ENCODE measurements around the gene PRLHR.
"Not testable (repeated sequence)": the region's sequence is repeated elsewhere in the genome, so short reads cannot be mapped to it uniquely, and the experiment has no call there.

PRLHR gene

GRCh38 chr10:118595598-118596425, at the start of gene PRLHR:
Gene PRLHR, minus strand, starts transcription at chr10:118595648. Its CDS starts 404 bp downstream, at chr10:118595244.
- Mint-ChIP-seq H3K9me3 (peaks cover 6% of the 10 kb centered on the region), H3K27me3 (ENCODE audit: low read depth) (peaks cover 47% of the 10 kb centered on the region), H3K4me1 (ENCODE audit: low read depth) (peaks cover 2% of the 10 kb centered on the region), H3K4me3 (no peak within 1 kb of the TSS), H3K27ac (no peak within 1 kb of the TSS), H3K36me3 (ENCODE audit: low read depth) (peaks cover 3% of the 10 kb centered on the region)
- no peak for DNase-seq (ENCODE audit: low spot score)

GRCh38 chr10:118642228-118642627, 46.8 kb upstream of the PRLHR start:
- Mint-ChIP-seq H3K4me3 (no peak overlapping the region), H3K4me1 (ENCODE audit: low read depth) (no peaks in the 10 kb centered on the region), H3K27me3 (ENCODE audit: low read depth) (peaks cover 5% of the 10 kb centered on the region)

GRCh38 chr10:118638680-118639079, 43.2 kb upstream of the PRLHR start:
- DNase-seq (ENCODE audit: low spot score): no peak
- no peaks in the 10 kb centered on the region for H3K36me3 Mint-ChIP-seq (ENCODE audit: low read depth)
- H3K4me3 Mint-ChIP-seq: no peak overlapping the region
- H3K4me1 Mint-ChIP-seq (ENCODE audit: low read depth): no peaks in the 10 kb centered on the region
- peaks cover 4% of the 10 kb centered on the region for H3K27me3 Mint-ChIP-seq (ENCODE audit: low read depth)
- no peaks in the 10 kb centered on the region for H3K9me3 Mint-ChIP-seq
- H3K27ac Mint-ChIP-seq: no peak overlapping the region

More at GRCh38 chr10:118642228-118642627, 46.8 kb upstream of the PRLHR start:
- no peaks in the 10 kb centered on the region for H3K9me3 Mint-ChIP-seq
- no peaks in the 10 kb centered on the region for H3K36me3 Mint-ChIP-seq (ENCODE audit: low read depth)
- H3K27ac Mint-ChIP-seq: no peak overlapping the region
- no peak for DNase-seq (ENCODE audit: low spot score)

- Mint-ChIP-seq H3K27ac (no peak overlapping the region), H3K36me3 (ENCODE audit: low read depth) (no peaks in the 10 kb centered on the region), H3K27me3 (ENCODE audit: low read depth) (peaks cover 2% of the 10 kb centered on the region), H3K4me3 (no peak overlapping the region), H3K9me3 (no peaks in the 10 kb centered on the region), H3K4me1 (ENCODE audit: low read depth) (no peaks in the 10 kb centered on the region)
- no peak for DNase-seq (ENCODE audit: low spot score)
These were observed 40.4 kb upstream of the PRLHR start for GRCh38 chr10:118635674-118636402.

- DNase-seq (ENCODE audit: low spot score): no peak
- peaks cover 4% of the 10 kb centered on the region for H3K27me3 Mint-ChIP-seq (ENCODE audit: low read depth)
- H3K4me3 Mint-ChIP-seq: no peak overlapping the region
- no peaks in the 10 kb centered on the region for H3K4me1 Mint-ChIP-seq (ENCODE audit: low read depth)
- no peaks in the 10 kb centered on the region for H3K9me3 Mint-ChIP-seq
- no peak overlapping the region for H3K27ac Mint-ChIP-seq
- H3K36me3 Mint-ChIP-seq (ENCODE audit: low read depth): no peaks in the 10 kb centered on the region
These were observed 38.3 kb upstream of the PRLHR start for GRCh38 chr10:118633786-118634185.

GRCh38 chr10:118629211-118629610, 33.8 kb upstream of the PRLHR start:
- Mint-ChIP-seq H3K27ac (no peak overlapping the region), H3K9me3 (no peaks in the 10 kb centered on the region), H3K36me3 (ENCODE audit: low read depth) (no peaks in the 10 kb centered on the region), H3K27me3 (ENCODE audit: low read depth) (peaks cover 8% of the 10 kb centered on the region), H3K4me3 (no peak overlapping the region), H3K4me1 (ENCODE audit: low read depth) (no peaks in the 10 kb centered on the region)
- DNase-seq (ENCODE audit: low spot score): no peak

GRCh38 chr10:118628397-118628796, 32.9 kb upstream of the PRLHR start:
- H3K4me1 Mint-ChIP-seq (ENCODE audit: low read depth): no peaks in the 10 kb centered on the region
- H3K9me3 Mint-ChIP-seq: no peaks in the 10 kb centered on the region
- no peak for DNase-seq (ENCODE audit: low spot score)
- no peaks in the 10 kb centered on the region for H3K36me3 Mint-ChIP-seq (ENCODE audit: low read depth)
- H3K4me3 Mint-ChIP-seq: no peak overlapping the region
- H3K27me3 Mint-ChIP-seq (ENCODE audit: low read depth): peaks cover 8% of the 10 kb centered on the region
- no peak overlapping the region for H3K27ac Mint-ChIP-seq

GRCh38 chr10:118626953-118627352, 31.5 kb upstream of the PRLHR start:
- no peaks in the 10 kb centered on the region for H3K4me1 Mint-ChIP-seq (ENCODE audit: low read depth)
- no peak overlapping the region for H3K4me3 Mint-ChIP-seq
- H3K9me3 Mint-ChIP-seq: no peaks in the 10 kb centered on the region
- H3K27ac Mint-ChIP-seq: no peak overlapping the region
- peaks cover 9% of the 10 kb centered on the region for H3K27me3 Mint-ChIP-seq (ENCODE audit: low read depth)
- no peak for DNase-seq (ENCODE audit: low spot score)
- no peaks in the 10 kb centered on the region for H3K36me3 Mint-ChIP-seq (ENCODE audit: low read depth)

GRCh38 chr10:118625504-118625903, 30.1 kb upstream of the PRLHR start:
- H3K27me3 Mint-ChIP-seq (ENCODE audit: low read depth): peaks cover 11% of the 10 kb centered on the region
- H3K36me3 Mint-ChIP-seq (ENCODE audit: low read depth): no peaks in the 10 kb centered on the region
- H3K27ac Mint-ChIP-seq: no peak overlapping the region
- H3K9me3 Mint-ChIP-seq: no peaks in the 10 kb centered on the region
- DNase-seq (ENCODE audit: low spot score): no peak
- no peak overlapping the region for H3K4me3 Mint-ChIP-seq
- peaks cover 2% of the 10 kb centered on the region for H3K4me1 Mint-ChIP-seq (ENCODE audit: low read depth)

GRCh38 chr10:118624747-118625146, 29.3 kb upstream of the PRLHR start:
- Mint-ChIP-seq H3K4me3 (no peak overlapping the region), H3K9me3 (no peaks in the 10 kb centered on the region), H3K27ac (no peak overlapping the region), H3K36me3 (ENCODE audit: low read depth) (no peaks in the 10 kb centered on the region), H3K27me3 (ENCODE audit: low read depth) (peaks cover 9% of the 10 kb centered on the region), H3K4me1 (ENCODE audit: low read depth) (peaks cover 2% of the 10 kb centered on the region)
- DNase-seq (ENCODE audit: low spot score): no peak

- peaks cover 9% of the 10 kb centered on the region for H3K27me3 Mint-ChIP-seq (ENCODE audit: low read depth)
- peaks cover 2% of the 10 kb centered on the region for H3K4me1 Mint-ChIP-seq (ENCODE audit: low read depth)
- no peaks in the 10 kb centered on the region for H3K36me3 Mint-ChIP-seq (ENCODE audit: low read depth)
- DNase-seq (ENCODE audit: low spot score): no peak
- H3K27ac Mint-ChIP-seq: no peak overlapping the region
- H3K9me3 Mint-ChIP-seq: no peaks in the 10 kb centered on the region
- H3K4me3 Mint-ChIP-seq: no peak overlapping the region
These were observed 26.0 kb upstream of the PRLHR start for GRCh38 chr10:118621304-118621942.

GRCh38 chr10:118613863-118614262, 18.4 kb upstream of the PRLHR start:
- H3K9me3 Mint-ChIP-seq; H3K36me3 Mint-ChIP-seq (ENCODE audit: low read depth); H3K27me3 Mint-ChIP-seq (ENCODE audit: low read depth); DNase-seq (ENCODE audit: low spot score); H3K4me1 Mint-ChIP-seq (ENCODE audit: low read depth); H3K4me3 Mint-ChIP-seq; H3K27ac Mint-ChIP-seq: not testable (repeated sequence)

- H3K9me3 Mint-ChIP-seq: no peaks in the 10 kb centered on the region
- H3K4me1 Mint-ChIP-seq (ENCODE audit: low read depth): no peaks in the 10 kb centered on the region
- H3K27me3 Mint-ChIP-seq (ENCODE audit: low read depth): no peaks in the 10 kb centered on the region
- H3K4me3 Mint-ChIP-seq: no peak overlapping the region
- no peaks in the 10 kb centered on the region for H3K36me3 Mint-ChIP-seq (ENCODE audit: low read depth)
- no peak overlapping the region for H3K27ac Mint-ChIP-seq
- no peak for DNase-seq (ENCODE audit: low spot score)
These were observed 15.1 kb upstream of the PRLHR start for GRCh38 chr10:118610577-118610976.

GRCh38 chr10:118607768-118608354, 12.4 kb upstream of the PRLHR start:
- Mint-ChIP-seq H3K27ac (no peak overlapping the region), H3K9me3 (no peaks in the 10 kb centered on the region), H3K4me1 (ENCODE audit: low read depth) (no peaks in the 10 kb centered on the region), H3K36me3 (ENCODE audit: low read depth) (no peaks in the 10 kb centered on the region), H3K27me3 (ENCODE audit: low read depth) (no peaks in the 10 kb centered on the region), H3K4me3 (no peak overlapping the region)
- no peak for DNase-seq (ENCODE audit: low spot score)

Data from T-helper 2 cell treated with Interferon-gamma antibody and Interleukin-4, amounts not matched to agents 5 μg/mL and 100 μg/mL, for 36 hours (primary cell).